HG02938 (cell line): ENCODE results near the gene KHDC1L.
"Not testable (repeated sequence)": the region's sequence is repeated elsewhere in the genome, so short reads cannot be mapped to it uniquely, and the experiment has no call there.

Source experiments
- ATAC-seq: cut with Tn5 transposase; IDR thresholded peaks from one replicate; pipeline ENCODE4 v1.9.1; 2021; ENCODE audit warnings: mild to moderate bottlenecking, moderate library complexity; ENCODE audit not compliant: unreplicated experiment

KHDC1L gene

GRCh38 chr6:73225396-73225795, at the start of gene KHDC1L:
KHDC1L (minus strand) TSS chr6:73225496; CDS start chr6:73225408, 88 bp downstream.
- no peak for ATAC-seq

- ATAC-seq: not testable (repeated sequence)
These were observed 44.0 kb upstream of the KHDC1L start for GRCh38 chr6:73269296-73269695.

- not testable (repeated sequence) for ATAC-seq
These were observed 43.6 kb upstream of the KHDC1L start for GRCh38 chr6:73268896-73269295.

GRCh38 chr6:73264446-73264845, 39.1 kb upstream of the KHDC1L start:
- no peak for ATAC-seq

- ATAC-seq: peak; percentile 11
These were observed 38.2 kb upstream of the KHDC1L start for GRCh38 chr6:73263570-73263909.

GRCh38 chr6:73262671-73263569, 37.6 kb upstream of the KHDC1L start, which contains the start of gene KHDC1:
KHDC1 (minus strand) TSS chr6:73263196; CDS start chr6:73242517, 20,679 bp downstream.
- peak; percentile 81 for ATAC-seq

- ATAC-seq: no peak
These were observed 33.4 kb upstream of the KHDC1L start for GRCh38 chr6:73258721-73259120.

GRCh38 chr6:73254323-73254722, 29.0 kb upstream of the KHDC1L start:
- ATAC-seq: not testable (repeated sequence)

GRCh38 chr6:73252703-73253102, 27.4 kb upstream of the KHDC1L start:
- no peak for ATAC-seq

- ATAC-seq: no peak
These were observed 24.7 kb upstream of the KHDC1L start for GRCh38 chr6:73250016-73250415.

- no peak for ATAC-seq
These were observed 23.1 kb upstream of the KHDC1L start for GRCh38 chr6:73248192-73248903.

- no peak for ATAC-seq
These were observed 16.7 kb upstream of the KHDC1L start for GRCh38 chr6:73242001-73242400.

GRCh38 chr6:73240730-73241129, 15.4 kb upstream of the KHDC1L start:
- ATAC-seq: no peak

- ATAC-seq: no peak
These were observed 11.0 kb upstream of the KHDC1L start for GRCh38 chr6:73236144-73236750.

GRCh38 chr6:73234733-73235132, 9.4 kb upstream of the KHDC1L start:
- ATAC-seq: no peak

GRCh38 chr6:73233971-73234370, 8.7 kb upstream of the KHDC1L start:
- not testable (repeated sequence) for ATAC-seq

- no peak for ATAC-seq
These were observed 7.8 kb upstream of the KHDC1L start for GRCh38 chr6:73233048-73233447.

GRCh38 chr6:73231986-73232391, 6.7 kb upstream of the KHDC1L start:
- ATAC-seq: no peak

- no peak for ATAC-seq
These were observed 2.4 kb upstream of the KHDC1L start for GRCh38 chr6:73227606-73228255.

GRCh38 chr6:73216859-73217258, 8.4 kb downstream of the KHDC1L start:
- ATAC-seq: no peak

GRCh38 chr6:73209117-73209516, 16.2 kb downstream of the KHDC1L start:
- ATAC-seq: no peak
